Loucy (cell line): ENCODE measurements around the gene ZP4.

ENCODE experiments used
- H2AFZ ChIP-seq: fragments of 200-600 bp; sonication (generic); 2 replicates; pipeline ENCODE4 v1.6.0; 2016; ENCODE audit warnings: antibody characterized with exemption, mild to moderate bottlenecking, low read length, moderate library complexity
- H3F3A ChIP-seq: fragments of 200-600 bp; 2 replicates; pipeline ENCODE4 v1.6.0; 2016; ENCODE audit warnings: antibody characterized with exemption, low read depth, mild to moderate bottlenecking
- H3K27me3 ChIP-seq: fragments of 200-600 bp; sonication (generic); 2 replicates; pipeline ENCODE4 v1.6.1; 2014; ENCODE audit warnings: low read length, mild to moderate bottlenecking; ENCODE audit not compliant: insufficient read depth, poor library complexity, severe bottlenecking
- H3K36me3 ChIP-seq: fragments of 200-600 bp; sonication (generic); 2 replicates; pipeline ENCODE4 v1.6.1; 2016; ENCODE audit warnings: low read length; ENCODE audit not compliant: insufficient read depth
- H3K4me1 ChIP-seq: fragments of 200-600 bp; sonication (generic); 2 replicates; pipeline ENCODE4 v1.5.1; 2014; ENCODE audit warnings: low read length, mild to moderate bottlenecking; ENCODE audit not compliant: insufficient read depth, poor library complexity, severe bottlenecking
- H3K4me2 ChIP-seq: fragments of 200-600 bp; sonication (generic); 2 replicates; pipeline ENCODE4 v1.6.0; 2014; ENCODE audit warnings: antibody characterized with exemption, low read length, low read depth, mild to moderate bottlenecking; ENCODE audit not compliant: poor library complexity, severe bottlenecking
- H3K4me3 ChIP-seq: fragments of 200-600 bp; sonication (generic); 2 replicates; pipeline ENCODE4 v1.5.1; 2014; ENCODE audit warnings: low read length, mild to moderate bottlenecking, mixed read lengths; ENCODE audit not compliant: poor library complexity, severe bottlenecking
- H3K79me2 ChIP-seq: fragments of 200-600 bp; sonication (generic); 2 replicates; pipeline ENCODE4 v1.6.1; 2014; ENCODE audit warnings: low read length; ENCODE audit not compliant: insufficient read depth
- H3K9ac ChIP-seq: fragments of 200-600 bp; sonication (generic); 2 replicates; pipeline ENCODE4 v1.6.0; 2014; ENCODE audit warnings: mild to moderate bottlenecking, low read depth, low read length, moderate library complexity; ENCODE audit not compliant: poor library complexity, severe bottlenecking
- H3K9me2 ChIP-seq: fragments of 200-600 bp; sonication (generic); replicated peaks from 2 replicates; pipeline ENCODE4 v1.6.1; 2016; ENCODE audit warnings: low read depth, low read length, mixed read lengths
- H3K9me3 ChIP-seq: fragments of 200-600 bp; sonication (generic); 2 replicates; pipeline ENCODE4 v1.6.1; 2014; ENCODE audit warnings: mild to moderate bottlenecking, antibody characterized with exemption, low read length, low read depth; ENCODE audit not compliant: insufficient read depth
- H4K20me1 ChIP-seq: fragments of 200-600 bp; sonication (generic); 2 replicates; pipeline ENCODE4 v1.6.0; 2014; ENCODE audit warnings: antibody characterized with exemption, low read length, mild to moderate bottlenecking; ENCODE audit not compliant: insufficient read depth, poor library complexity, severe bottlenecking
- CTCF ChIP-seq: fragments of 200-600 bp; sonication (generic); conservative IDR thresholded peaks from 2 replicates; pipeline ENCODE4 v1.5.1; 2014; ENCODE audit warnings: mild to moderate bottlenecking, antibody characterized with exemption, low read length
- EZH2phosphoT487 ChIP-seq: fragments of 200-600 bp; IDR thresholded peaks from 2 replicates; pipeline ENCODE4 v1.6.1; 2018; ENCODE audit warnings: antibody characterized with exemption, mild to moderate bottlenecking, moderate library complexity, borderline replicate concordance

ZP4 gene

GRCh38 chr1:237890822-237891221, at the start of gene ZP4:
ZP4 (minus strand) TSS chr1:237890922; CDS start chr1:237890635, 287 bp downstream.
- no peaks in the 10 kb centered on the region for H4K20me1 ChIP-seq
- no peak within 1 kb of the TSS for H3K9ac ChIP-seq
- no peaks in the 10 kb centered on the region for H3K9me2 ChIP-seq
- TF ChIP-seq EZH2phosphoT487 (no peak), CTCF (no peak)
- no peak within 1 kb of the TSS for H2AFZ ChIP-seq
- H3K27me3 ChIP-seq: no peaks in the 10 kb centered on the region
- no peaks in the 10 kb centered on the region for H3K36me3 ChIP-seq
- H3K79me2 ChIP-seq: no peaks in the 10 kb centered on the region
- no peaks in the 10 kb centered on the region for H3K4me1 ChIP-seq
- no peaks in the 10 kb centered on the region for H3F3A ChIP-seq
- H3K4me2 ChIP-seq: no peak within 1 kb of the TSS
- no peak within 1 kb of the TSS for H3K4me3 ChIP-seq
- H3K9me3 ChIP-seq: no peaks in the 10 kb centered on the region

- no peaks in the 10 kb centered on the region for H3K9me2 ChIP-seq
- no peak for TF ChIP-seq CTCF
- TF ChIP-seq EZH2phosphoT487: no peak
- no peaks in the 10 kb centered on the region for H3K4me1 ChIP-seq
These were observed 47.8 kb upstream of the ZP4 start for GRCh38 chr1:237938553-237938952.

GRCh38 chr1:237938068-237938467, 47.3 kb upstream of the ZP4 start:
- no peaks in the 10 kb centered on the region for H3F3A ChIP-seq
- no peak overlapping the region for H3K4me3 ChIP-seq
- no peaks in the 10 kb centered on the region for H3K27me3 ChIP-seq
- H3K9me2 ChIP-seq: no peaks in the 10 kb centered on the region
- H3K9me3 ChIP-seq: no peaks in the 10 kb centered on the region
- H4K20me1 ChIP-seq: no peaks in the 10 kb centered on the region
- H3K79me2 ChIP-seq: no peaks in the 10 kb centered on the region
- no peak overlapping the region for H2AFZ ChIP-seq
- H3K9ac ChIP-seq: no peak overlapping the region
- no peak for TF ChIP-seq CTCF
- TF ChIP-seq EZH2phosphoT487: no peak
- no peak overlapping the region for H3K4me2 ChIP-seq
- H3K36me3 ChIP-seq: no peaks in the 10 kb centered on the region
- no peaks in the 10 kb centered on the region for H3K4me1 ChIP-seq

More at GRCh38 chr1:237938553-237938952, 47.8 kb upstream of the ZP4 start:
- H3K27me3 ChIP-seq: no peaks in the 10 kb centered on the region
- no peaks in the 10 kb centered on the region for H3F3A ChIP-seq
- no peak overlapping the region for H3K9ac ChIP-seq
- H2AFZ ChIP-seq: no peak overlapping the region
- H3K9me3 ChIP-seq: no peaks in the 10 kb centered on the region
- no peak overlapping the region for H3K4me3 ChIP-seq
- no peaks in the 10 kb centered on the region for H3K79me2 ChIP-seq
- no peaks in the 10 kb centered on the region for H3K36me3 ChIP-seq
- no peak overlapping the region for H3K4me2 ChIP-seq
- no peaks in the 10 kb centered on the region for H4K20me1 ChIP-seq
